Measurements from ENCODE around the gene ANO10. TPM values are rescaled to one million over a fixed set of nuclear protein-coding genes. Genes with fewer than 3 reads are reported as not detected.

The ANO10 gene
- total and polyA plus RNA-seq, 2 of the 8 experiments (the other 6 are each of a cell fraction or from before 2014, with no cell fraction given): 38.0 to 53.2 TPM

GRCh38 chr3:43388915-43389314, 232.9 kb downstream of the ANO10 start:
- DNase-seq (ENCODE audit: low read depth in 1 of 2, low spot score in 2 of 2): no peak
- Histone ChIP-seq H2BK15ac (ENCODE audit: low read length) (no peak overlapping the region), H3K9me3 (ENCODE audit: insufficient read depth in 2 of 2, low read depth in 1 of 2, low read length in 1 of 2) (no peaks in the 10 kb centered on the region), H3K4ac (replicated peaks; ENCODE audit: insufficient read length, low read depth, low read length) (no peak overlapping the region), H3K79me2 (ENCODE audit: control insufficient read depth in 1 of 2, insufficient read depth in 2 of 2, low read length in 2 of 2) (no peaks in the 10 kb centered on the region), H4K91ac (replicated peaks; ENCODE audit: insufficient read length, low read length) (no peak overlapping the region), H4K20me1 (replicated peaks in 1 of 2; ENCODE audit: control insufficient read depth in 1 of 2, insufficient read depth in 2 of 2, low read length in 2 of 2) (no peaks in the 10 kb centered on the region), H2AK5ac (ENCODE audit: low read depth, low read length) (no peak overlapping the region), H2BK5ac (ENCODE audit: low read depth, low read length) (no peak overlapping the region), H3K4me2 (ENCODE audit: insufficient read depth in 1 of 2, low read depth in 2 of 2, low read length in 2 of 2) (no peak overlapping the region), H2BK120ac (replicated peaks; ENCODE audit: low read depth, low read length) (no peak overlapping the region), H2AFZ (ENCODE audit: low read length) (no peak overlapping the region), H3K18ac (ENCODE audit: extremely low read depth, low read length) (no peak overlapping the region), H4K5ac (ENCODE audit: insufficient read length, low read depth, low read length) (no peak overlapping the region), H3K4me1 (replicated peaks in 1 of 4; ENCODE audit: control insufficient read depth in 3 of 4, insufficient read depth in 4 of 4, low read length in 3 of 4) (peaks cover 3 to 7% (median 4%) of the 10 kb centered on the region in 4 experiments; a peak in 6 of 7 replicates), H2BK12ac (ENCODE audit: low read depth, low read length) (no peak overlapping the region), H4K8ac (ENCODE audit: extremely low read depth, insufficient read depth, low read length) (no peak overlapping the region), H3K9ac (replicated peaks in 1 of 4; ENCODE audit: extremely low read depth in 1 of 4, low read depth in 3 of 4, low read length in 3 of 4) (no peak overlapping the region), H3K56ac (replicated peaks; ENCODE audit: insufficient read length, low read depth, low read length) (no peak overlapping the region), H2BK20ac (ENCODE audit: low read length) (no peak overlapping the region), H3K23ac (ENCODE audit: insufficient read length) (no peak overlapping the region), H3K4me3 (ENCODE audit: extremely low read depth in 1 of 4, insufficient read depth in 2 of 4, low read depth in 3 of 4, low read length in 4 of 4) (no peak overlapping the region), H3K36me3 (ENCODE audit: control insufficient read depth in 2 of 4, insufficient read depth in 4 of 4, low read length in 3 of 4) (peaks cover 0 to 5% (median 0%) of the 10 kb centered on the region in 4 experiments; a peak in 1 of 8 replicates), H3K23me2 (ENCODE audit: low read depth, low read length) (peaks cover 4% of the 10 kb centered on the region; the same call in 1 of the 2 replicates), H3K14ac (ENCODE audit: insufficient read length) (no peak overlapping the region), H3K79me1 (ENCODE audit: low read depth, low read length) (no peaks in the 10 kb centered on the region), H3K27me3 (replicated peaks in 1 of 4; ENCODE audit: control insufficient read depth in 3 of 4, extremely low read depth in 1 of 4, insufficient read depth in 3 of 4, low read length in 3 of 4) (no peaks in the 10 kb centered on the region), H3K27ac (ENCODE audit: low read depth, low read length) (no peak overlapping the region)
- no peak for TF ChIP-seq USF2 (IDR thresholded peaks at IDR 0.05; ENCODE audit: low read length)
- TF ChIP-seq SP1 (IDR thresholded peaks at IDR 0.05; ENCODE audit: low read depth, low read length): no peak
- no peak for TF ChIP-seq SIRT6 (IDR thresholded peaks at IDR 0.05; ENCODE audit: low read length)
- no peak for TF ChIP-seq CEBPB (IDR thresholded peaks at IDR 0.05; ENCODE audit: low read depth, low read length)
- no peak for TF ChIP-seq RFX5 (IDR thresholded peaks at IDR 0.05; ENCODE audit: borderline replicate concordance, low read depth, low read length)
- TF ChIP-seq MAFK (IDR thresholded peaks at IDR 0.05; ENCODE audit: low read depth, low read length): no peak
- TF ChIP-seq TAF1 (IDR thresholded peaks at IDR 0.05; ENCODE audit: low read depth, low read length): no peak
- no peak for TF ChIP-seq CTCF (IDR thresholded peaks at IDR 0.05; ENCODE audit: control extremely low read depth in 1 of 3, insufficient read depth in 1 of 3, low read depth in 1 of 3, low read length in 3 of 3)
- TF ChIP-seq TBP (IDR thresholded peaks at IDR 0.05; ENCODE audit: low read depth, low read length): no peak
- no peak for FAIRE-seq
- CTCF ChIA-PET (ENCODE audit: partially characterized antibody): interaction anchor here (0.6 to 2.4 kb wide), 6 partner anchors 9 to 172 kb away, joined by 3 to 10 read pairs (median 4); no protein-coding TSS in a partner anchor
- POLR2A ChIA-PET (ENCODE audit: partially characterized antibody): no interaction called here

Data from H1 (cell line).